ENCODE results near the gene TAL2.
"Not testable (repeated sequence)": the region's sequence is repeated elsewhere in the genome, so short reads cannot be mapped to it uniquely, and the experiment has no call there.

Gene TAL2

DNA sequence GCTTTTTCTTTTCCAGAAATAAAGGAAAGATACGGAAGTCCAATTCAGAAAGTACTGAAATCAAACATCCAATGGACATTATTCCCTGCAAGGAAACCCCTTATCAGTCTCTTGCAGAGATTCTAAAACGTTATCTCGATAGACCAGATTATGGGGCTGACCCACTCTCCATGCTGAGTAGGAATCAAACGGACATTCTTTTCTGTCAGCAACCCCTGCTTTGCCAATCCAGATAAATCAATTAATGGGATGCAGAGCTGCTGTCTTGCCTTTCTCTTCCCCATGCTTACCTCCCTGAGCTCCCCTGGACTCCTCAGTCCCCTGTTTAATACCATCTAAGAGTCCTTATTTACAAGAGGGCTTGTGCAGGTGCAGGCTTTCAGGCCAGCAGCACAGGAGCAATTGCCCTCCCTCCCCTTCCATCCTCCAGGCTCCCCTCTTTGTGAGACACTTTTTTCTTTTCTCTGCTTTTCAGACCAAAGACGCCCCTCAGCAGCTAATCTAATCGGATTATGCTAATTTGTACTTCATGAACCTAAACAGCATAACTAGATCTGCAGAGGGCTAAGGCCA is 14.2 kb downstream of the TAL2 start:
- no peak for DNase-seq

DNA sequence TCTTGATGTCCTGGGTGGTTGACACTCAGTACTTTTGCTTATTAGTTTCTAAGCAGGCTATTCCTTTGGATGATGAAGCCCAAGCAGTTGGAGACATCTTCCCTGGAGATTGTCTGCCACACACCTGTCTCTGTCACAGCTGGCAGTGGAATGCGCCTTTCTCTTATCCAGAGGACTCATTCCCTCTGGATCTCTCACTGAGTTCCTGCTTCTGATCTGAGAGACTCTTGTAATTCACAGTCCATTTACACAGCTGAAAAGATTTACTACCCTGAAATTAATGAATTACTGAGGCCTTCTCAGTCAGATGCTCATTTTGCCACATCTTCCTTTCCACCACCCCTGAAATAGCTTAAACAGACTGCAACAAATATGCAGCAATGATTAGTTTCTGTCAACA is 15.9 kb downstream of the TAL2 start:
- DNase-seq: no peak

- DNase-seq: no peak
Observed at GRCh38 chr9:105678781-105679180, 16.5 kb downstream of the TAL2 start.

DNA sequence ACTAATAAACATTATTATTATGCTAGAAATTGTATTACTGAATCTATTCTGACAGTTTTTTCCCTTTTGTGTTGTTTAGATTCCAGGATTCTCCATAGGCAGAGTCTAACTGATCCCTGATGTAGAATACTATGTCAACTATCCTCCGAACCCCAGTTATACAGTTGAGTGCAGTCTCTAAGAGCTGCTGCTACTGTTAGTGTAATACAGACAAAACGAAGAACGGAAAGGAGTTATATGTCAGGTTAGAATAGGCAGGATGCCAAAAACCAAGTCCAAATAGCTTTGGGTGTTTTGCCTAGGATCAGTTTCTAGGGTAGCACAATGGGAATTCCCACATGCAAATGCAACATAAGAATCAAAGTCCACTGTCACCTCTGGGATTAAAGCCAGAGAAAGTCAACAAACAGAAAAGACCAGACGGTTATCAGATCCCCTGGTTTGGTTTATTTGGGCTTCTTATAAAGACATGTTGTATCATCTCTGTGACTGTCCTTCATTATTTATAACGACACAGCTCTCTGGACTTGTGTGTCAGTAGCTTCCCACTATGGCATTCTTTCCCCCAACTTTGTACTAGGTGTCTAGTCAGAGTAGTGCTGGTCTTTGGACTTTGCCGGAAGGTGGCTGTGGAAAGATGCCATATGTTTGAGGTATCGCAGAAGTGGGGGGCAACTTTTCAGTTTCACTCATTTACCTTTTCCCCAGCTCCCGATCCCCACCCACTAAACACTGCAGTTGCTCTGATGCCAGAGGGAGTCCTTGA is 17.2 kb downstream of the TAL2 start:
- no peak for DNase-seq

- DNase-seq: no peak
Observed at GRCh38 chr9:105681313-105681712, 19.1 kb downstream of the TAL2 start.

DNA sequence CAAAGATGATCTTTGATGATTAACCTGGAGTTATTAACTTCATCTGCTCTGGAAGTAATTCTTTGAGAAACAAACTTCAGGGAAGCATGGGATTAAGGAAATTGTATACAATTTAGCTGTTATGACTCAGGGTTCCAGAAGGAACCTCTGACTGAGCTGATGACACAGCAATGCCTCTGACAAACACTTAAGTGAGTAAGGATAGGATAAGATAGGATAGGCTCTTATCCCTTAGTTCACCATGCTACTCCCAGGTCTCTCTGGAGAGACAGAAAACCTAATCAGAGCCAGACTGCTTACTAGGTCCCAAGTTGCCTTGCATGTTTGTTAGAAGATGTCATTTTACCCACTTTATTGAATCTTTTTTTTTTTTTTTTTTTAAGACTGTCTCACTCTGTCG is 19.5 kb downstream of the TAL2 start:
- no peak for DNase-seq

- no peak for DNase-seq
Observed at GRCh38 chr9:105683688-105684275, 21.5 kb downstream of the TAL2 start.

- no peak for DNase-seq
Observed at GRCh38 chr9:105686936-105687335, 24.7 kb downstream of the TAL2 start.

- no peak for DNase-seq
Observed at GRCh38 chr9:105690742-105691141, 28.5 kb downstream of the TAL2 start.

- DNase-seq: no peak
Observed at GRCh38 chr9:105693435-105694189, 31.4 kb downstream of the TAL2 start.

DNA sequence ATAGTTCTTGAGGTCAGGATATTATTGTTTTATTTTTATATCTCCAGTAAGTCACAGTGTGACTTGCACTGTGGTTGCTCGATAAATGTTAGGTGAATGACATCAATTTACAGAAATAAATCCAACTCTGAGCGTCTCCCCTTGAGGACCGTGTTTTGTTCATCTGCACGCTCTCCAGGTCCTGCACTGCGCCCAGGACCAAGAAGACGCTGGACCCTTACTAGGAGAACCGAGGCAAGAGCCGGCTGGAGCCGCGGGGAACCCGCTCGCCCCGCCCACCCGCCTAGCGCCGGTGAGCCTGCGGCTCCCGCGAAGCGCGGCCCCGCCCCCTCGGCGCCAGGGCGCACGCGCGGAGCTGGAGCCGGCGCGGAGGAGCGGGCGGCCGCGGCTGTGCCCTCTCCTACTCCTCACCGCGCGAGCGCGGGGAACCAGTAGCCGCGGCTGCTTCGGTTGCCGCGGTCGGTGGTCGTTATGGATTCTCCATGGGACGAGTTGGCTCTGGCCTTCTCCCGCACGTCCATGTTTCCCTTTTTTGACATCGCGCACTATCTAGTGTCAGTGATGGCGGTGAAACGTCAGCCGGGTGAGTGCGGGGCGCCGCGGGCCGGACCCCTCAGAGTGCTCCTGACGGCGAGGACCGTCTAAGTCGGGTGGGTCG is 32.1 kb downstream of the TAL2 start, which contains the start of gene TMEM38B:
TSS of gene TMEM38B (plus strand) at position 352 of the 658 bp plus-strand sequence. CDS start at position 472, 120 bp downstream.
- DNase-seq: no peak

DNA sequence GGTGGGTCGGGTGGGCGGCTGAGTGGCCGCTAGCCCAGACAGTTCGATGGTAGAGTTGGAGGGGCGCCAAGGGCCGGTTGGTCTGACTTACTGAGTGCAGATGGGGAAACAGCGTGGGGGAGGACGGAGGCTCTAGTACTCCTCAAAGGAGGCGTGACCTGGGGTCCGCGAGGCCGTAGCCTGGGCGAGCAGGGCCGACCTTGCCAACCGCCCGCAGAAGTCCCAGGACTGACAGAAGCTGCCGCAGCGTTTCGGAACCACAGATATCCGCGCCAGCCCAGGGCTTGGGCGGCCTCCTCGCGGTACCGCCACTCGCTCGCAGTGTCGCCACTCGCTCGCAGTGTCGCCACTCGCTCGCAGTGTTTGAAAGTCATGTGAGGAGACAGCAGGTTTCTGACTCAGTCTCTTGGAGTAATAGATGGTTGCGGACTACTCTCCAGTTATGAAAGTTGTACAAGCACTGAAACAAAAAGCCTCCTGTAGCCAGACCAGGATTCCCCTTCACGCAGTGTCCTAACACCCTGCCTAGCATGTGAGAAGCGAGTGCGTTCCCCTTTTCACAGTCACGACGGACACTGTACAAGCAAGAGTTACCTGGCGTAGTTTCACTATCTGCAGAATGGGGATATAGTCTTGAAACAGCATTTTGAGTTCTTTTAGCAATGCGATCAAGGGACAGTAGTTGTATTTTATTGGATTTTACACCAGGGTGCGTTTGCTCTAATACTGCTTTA is 32.8 kb downstream of the TAL2 start:
- no peak for DNase-seq

GRCh38 chr9:105696219-105696793 is 34.0 kb downstream of the TAL2 start:
- no peak for DNase-seq

DNA sequence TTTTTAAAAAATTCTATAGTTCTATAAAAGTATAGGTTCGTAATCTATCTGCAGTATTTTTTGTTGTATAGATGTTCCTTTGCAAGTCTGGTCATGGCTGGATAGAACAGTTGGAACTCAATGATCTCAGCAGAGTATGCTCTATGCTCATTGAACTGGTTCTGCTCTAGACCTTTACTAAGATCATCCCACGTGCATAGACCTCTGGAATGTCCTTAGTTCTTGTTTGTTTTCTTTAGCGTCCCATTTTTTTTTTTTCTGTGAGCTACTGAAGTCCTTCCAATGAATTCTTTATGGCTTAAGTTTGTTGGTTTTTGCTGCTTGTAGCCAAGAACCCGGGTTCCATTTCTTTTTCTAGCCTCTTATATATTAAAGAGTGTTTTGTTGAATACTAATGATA is 35.6 kb downstream of the TAL2 start:
- no peak for DNase-seq

DNA sequence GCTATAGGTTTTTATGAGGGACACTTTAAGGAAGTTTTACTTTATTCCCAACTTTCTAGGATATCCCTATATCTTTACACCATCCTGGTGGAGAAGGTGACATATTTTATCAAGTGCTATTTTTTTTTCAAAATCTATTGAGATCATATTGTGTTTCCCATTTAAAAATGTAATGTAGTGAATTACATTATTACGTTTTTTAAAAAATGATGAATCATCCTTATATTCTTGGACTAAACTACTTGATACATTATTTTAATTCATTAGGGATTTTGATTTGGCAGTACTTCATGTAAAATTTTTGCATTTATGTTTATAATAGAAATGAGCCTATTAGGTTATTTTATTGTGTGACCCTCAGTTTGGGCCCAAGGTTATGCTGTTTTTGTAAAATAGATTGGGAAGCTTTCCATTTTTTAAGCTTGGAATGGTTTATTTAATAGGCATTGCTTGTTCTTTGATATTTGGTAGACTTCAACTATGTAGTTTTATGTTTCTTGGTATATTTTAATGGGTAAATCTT is 36.2 kb downstream of the TAL2 start:
- no peak for DNase-seq

GRCh38 chr9:105700668-105701067 is 38.4 kb downstream of the TAL2 start:
- DNase-seq: no peak

GRCh38 chr9:105701145-105701544 is 38.9 kb downstream of the TAL2 start:
- no peak for DNase-seq

- DNase-seq: no peak
Observed at GRCh38 chr9:105702207-105702606, 40.0 kb downstream of the TAL2 start.

- DNase-seq: not testable (repeated sequence)
Observed at GRCh38 chr9:105703638-105704037, 41.4 kb downstream of the TAL2 start.

DNA sequence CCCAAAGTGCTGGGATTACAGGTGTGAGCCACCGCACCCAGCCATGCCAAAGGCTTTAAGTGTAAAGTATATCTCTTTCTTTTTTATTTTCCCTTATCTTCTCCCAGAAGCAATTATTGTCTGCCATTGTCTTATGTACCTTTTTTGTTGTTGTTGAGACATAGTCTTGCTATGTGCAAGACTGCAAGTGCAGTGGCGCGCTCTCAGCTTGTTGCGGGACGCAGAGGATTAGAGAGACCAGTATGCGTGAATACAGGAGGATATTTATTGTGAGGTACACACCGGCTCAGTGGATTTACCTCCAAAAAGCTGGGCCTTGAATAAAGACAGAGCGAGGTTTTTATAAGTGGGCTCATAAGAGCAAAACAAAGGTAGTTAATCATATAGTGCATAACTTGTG is 43.9 kb downstream of the TAL2 start:
- no peak for DNase-seq

DNA sequence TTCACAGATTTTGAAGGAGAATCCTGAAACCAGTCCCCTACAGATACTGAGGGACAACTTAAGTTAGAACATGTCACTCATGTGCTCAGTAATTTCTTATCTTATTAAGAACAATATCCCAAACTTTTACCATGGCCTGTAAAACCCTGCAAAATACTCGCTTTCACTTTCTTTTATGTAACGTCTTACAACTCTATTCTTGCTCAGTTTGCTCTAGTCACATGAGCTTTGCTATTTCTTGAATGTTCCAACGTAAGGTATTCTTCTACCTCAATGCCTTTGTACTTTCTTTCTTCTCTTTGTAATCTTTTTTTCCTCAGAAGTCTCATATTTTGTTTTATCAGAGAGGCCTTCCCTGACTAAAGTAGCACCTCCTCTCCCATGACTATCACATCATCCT is 46.1 kb downstream of the TAL2 start:
- DNase-seq: no peak

GRCh38 chr9:105710638-105711037 is 48.4 kb downstream of the TAL2 start:
- DNase-seq: no peak
